Body of pancreas (tissue), 4 donors: ENCODE data around the gene POLE2. TPM values are rescaled to one million over a fixed set of nuclear protein-coding genes. Genes with fewer than 3 reads are reported as not detected.

Source experiments
- ATAC-seq: fragments of 150-250 bp; one replicate; pipeline ENCODE4 v1.9.1; 2016
- DNase-seq, 4 donors: peaks; one replicate each; pipeline ENCODE4 v3.0.0-alpha.2; 2019
- H3K27ac ChIP-seq, 4 donors: fragments of 200-600 bp; sonication (generic); 1 replicate in 3 of 4; 2 replicates in 1 of 4; pipeline versions ENCODE4 v1.5.1 to v1.6.1; 2016 to 2019; ENCODE audit warnings: mild to moderate bottlenecking in 1 of 4, mixed read lengths in 1 of 4, moderate library complexity in 1 of 4
- H3K27me3 ChIP-seq, 2 donors: fragments of 200-600 bp; sonication (generic); one replicate each; pipeline ENCODE4 v1.6.0; 2016; ENCODE audit warnings: mild to moderate bottlenecking in 1 of 2
- H3K36me3 ChIP-seq, 2 donors: fragments of 200-600 bp; sonication (generic); replicated peaks in 1 of 2; 2 replicates each; pipeline ENCODE4 v1.5.1; 2016; ENCODE audit warnings: low read depth in 2 of 2; ENCODE audit not compliant: insufficient read depth in 1 of 2
- H3K4me1 ChIP-seq: fragments of 200-600 bp; sonication (generic); one replicate; pipeline ENCODE4 v1.6.0; 2016
- H3K4me3 ChIP-seq, 2 donors: fragments of 200-600 bp; sonication (generic); 1 replicate in 1 of 2; 2 replicates in 1 of 2; pipeline ENCODE4 v1.5.1; 2016 to 2019
- H3K9me3 ChIP-seq, 3 donors: fragments of 200-600 bp; sonication (generic); 1 replicate in 2 of 3; 2 replicates in 1 of 3; pipeline ENCODE4 v1.5.1; 2016
- POLR2A ChIP-seq, 3 donors: fragments of 450-650 bp; IDR thresholded peaks; one replicate each; pipeline ENCODE4 v1.6.1; 2016; ENCODE audit warnings: antibody characterized with exemption in 3 of 3, mild to moderate bottlenecking in 2 of 3
- WGBS, 2 donors: methylation state at CpG; one replicate each; pipeline ENCODE4 v1.1.5; 2017; 5-methylcytosine and 5-hydroxymethylcytosine counted together
- intact Hi-C: fragments of 100-400 bp; cut with DNase I; formaldehyde crosslinking; loops from one replicate; pipeline ENCODE4 v1.15.1; 2023
- total RNA-seq, 2 donors: library from RNA; depleted of rRNA; stranded (reverse); fragments of >200 nt; gene quantifications; one replicate each; pipeline ENCODE4 v1.1.0, GENCODE V29; 2016
- TF ChIP-seq, protein P1 (sequence below), 7 experiments: fragments of 450-650 bp in 4 of 7; fragments of 200-600 bp in 3 of 7; sonication (generic) in 3 of 7; IDR thresholded peaks; one replicate each; pipeline ENCODE4 v1.5.1; 2016 to 2019; ENCODE audit warnings: antibody characterized with exemption in 7 of 7

The POLE2 gene
- total RNA-seq, 2 donors from 2014 or later: 7.0 TPM; not detected in 1

DNA sequence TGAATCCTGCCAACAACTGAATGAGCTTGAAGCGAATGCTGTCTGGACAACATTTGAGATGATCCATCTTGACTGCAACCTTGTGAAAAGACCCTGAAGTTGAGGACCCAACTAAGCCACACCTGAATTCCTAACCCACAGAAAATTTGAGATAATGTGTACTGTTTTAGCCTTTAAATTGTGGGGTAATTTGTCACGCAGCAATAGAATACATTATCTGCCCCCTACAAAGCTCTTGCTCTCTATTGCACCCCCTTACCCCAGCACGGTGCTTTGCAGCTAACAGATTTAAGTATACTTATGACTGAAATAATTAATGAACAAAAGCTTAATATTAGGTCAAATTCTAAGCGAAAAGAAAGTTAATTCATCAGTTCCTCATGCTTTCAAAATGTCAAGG, 1.6 kb downstream of the POLE2 start:
- intact Hi-C loops: no loop called here
- peaks cover 12% of the 10 kb centered on the region for H3K4me1 ChIP-seq
- WGBS, 2 donors: 87 to 88% methylated on average over 4 of the region's 4 CpGs
- TF ChIP-seq, protein P1, sequence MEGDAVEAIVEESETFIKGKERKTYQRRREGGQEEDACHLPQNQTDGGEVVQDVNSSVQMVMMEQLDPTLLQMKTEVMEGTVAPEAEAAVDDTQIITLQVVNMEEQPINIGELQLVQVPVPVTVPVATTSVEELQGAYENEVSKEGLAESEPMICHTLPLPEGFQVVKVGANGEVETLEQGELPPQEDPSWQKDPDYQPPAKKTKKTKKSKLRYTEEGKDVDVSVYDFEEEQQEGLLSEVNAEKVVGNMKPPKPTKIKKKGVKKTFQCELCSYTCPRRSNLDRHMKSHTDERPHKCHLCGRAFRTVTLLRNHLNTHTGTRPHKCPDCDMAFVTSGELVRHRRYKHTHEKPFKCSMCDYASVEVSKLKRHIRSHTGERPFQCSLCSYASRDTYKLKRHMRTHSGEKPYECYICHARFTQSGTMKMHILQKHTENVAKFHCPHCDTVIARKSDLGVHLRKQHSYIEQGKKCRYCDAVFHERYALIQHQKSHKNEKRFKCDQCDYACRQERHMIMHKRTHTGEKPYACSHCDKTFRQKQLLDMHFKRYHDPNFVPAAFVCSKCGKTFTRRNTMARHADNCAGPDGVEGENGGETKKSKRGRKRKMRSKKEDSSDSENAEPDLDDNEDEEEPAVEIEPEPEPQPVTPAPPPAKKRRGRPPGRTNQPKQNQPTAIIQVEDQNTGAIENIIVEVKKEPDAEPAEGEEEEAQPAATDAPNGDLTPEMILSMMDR (IDR thresholded peaks at IDR 0.05): no peak
- TF ChIP-seq POLR2A (IDR thresholded peaks at IDR 0.05): no peak
- H3K9me3 ChIP-seq: no peaks in the 10 kb centered on the region
- no peaks in the 10 kb centered on the region for H3K36me3 ChIP-seq
- DNase-seq (no peak), ATAC-seq (no peak)
- H3K27me3 ChIP-seq: no peaks in the 10 kb centered on the region
- no peak overlapping the region for H3K27ac ChIP-seq
- no peak overlapping the region for H3K4me3 ChIP-seq

DNA sequence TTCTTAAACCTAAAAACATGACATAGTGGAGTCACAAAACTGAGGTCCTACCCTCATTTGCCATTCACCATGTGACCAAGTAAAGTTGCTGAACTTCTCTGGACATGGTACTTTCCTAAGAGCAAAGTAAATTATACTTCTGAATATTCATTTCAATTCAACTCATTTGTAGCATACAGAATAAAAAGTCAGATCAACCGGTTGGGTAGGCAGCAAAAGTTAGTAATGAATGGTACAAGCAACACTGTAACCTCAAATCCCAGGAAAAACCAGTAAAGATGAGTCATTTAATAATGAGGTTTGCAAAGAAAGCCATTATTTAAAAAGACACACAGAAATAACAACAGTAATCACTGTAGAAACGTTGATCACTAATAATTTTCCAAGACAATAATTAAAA, 8.7 kb downstream of the POLE2 start:
- DNase-seq: no peak
- 59 to 64% methylated on average over 2 of the region's 2 CpGs for WGBS, 2 donors
- intact Hi-C loops: no loop called here
- Histone ChIP-seq H3K4me1 (no peaks in the 10 kb centered on the region), H3K36me3 (no peaks in the 10 kb centered on the region), H3K27ac (no peak overlapping the region), H3K27me3 (no peaks in the 10 kb centered on the region), H3K9me3 (no peaks in the 10 kb centered on the region), H3K4me3 (no peak overlapping the region)
- no peak for TF ChIP-seq POLR2A (IDR thresholded peaks at IDR 0.05)
- TF ChIP-seq, protein P1 (IDR thresholded peaks at IDR 0.05): no peak
- ATAC-seq: no peak

DNA sequence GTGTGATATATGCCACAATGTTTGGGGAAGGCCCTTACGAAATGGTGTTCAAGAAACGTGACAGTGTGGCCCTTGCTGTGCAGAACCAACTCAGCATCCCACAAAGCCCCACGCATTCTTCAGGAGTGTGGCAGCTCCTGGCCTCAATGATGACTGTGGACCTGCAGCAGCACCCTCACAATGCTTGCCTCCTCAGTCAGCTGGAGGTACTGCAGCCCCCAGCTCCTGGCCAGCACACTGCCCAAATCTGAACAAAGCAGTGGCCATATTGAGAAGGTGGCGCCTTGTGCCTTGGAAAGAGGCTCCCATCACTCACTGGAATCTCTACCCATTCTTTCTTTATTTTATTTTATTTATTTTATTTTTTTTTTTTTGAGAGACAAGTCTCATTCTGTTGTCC, 10.4 kb downstream of the POLE2 start:
- H3K4me3 ChIP-seq: no peak overlapping the region
- no peaks in the 10 kb centered on the region for H3K4me1 ChIP-seq
- intact Hi-C loops: no loop called here
- H3K27me3 ChIP-seq: no peaks in the 10 kb centered on the region
- 98 to 100% methylated on average over 2 to 4 of the region's 4 CpGs for WGBS, 2 donors
- H3K36me3 ChIP-seq: no peaks in the 10 kb centered on the region
- no peak for DNase-seq
- no peak for ATAC-seq
- H3K27ac ChIP-seq: no peak overlapping the region
- no peaks in the 10 kb centered on the region for H3K9me3 ChIP-seq
- TF ChIP-seq, protein P1 (IDR thresholded peaks at IDR 0.05): no peak
- no peak for TF ChIP-seq POLR2A (IDR thresholded peaks at IDR 0.05)

DNA sequence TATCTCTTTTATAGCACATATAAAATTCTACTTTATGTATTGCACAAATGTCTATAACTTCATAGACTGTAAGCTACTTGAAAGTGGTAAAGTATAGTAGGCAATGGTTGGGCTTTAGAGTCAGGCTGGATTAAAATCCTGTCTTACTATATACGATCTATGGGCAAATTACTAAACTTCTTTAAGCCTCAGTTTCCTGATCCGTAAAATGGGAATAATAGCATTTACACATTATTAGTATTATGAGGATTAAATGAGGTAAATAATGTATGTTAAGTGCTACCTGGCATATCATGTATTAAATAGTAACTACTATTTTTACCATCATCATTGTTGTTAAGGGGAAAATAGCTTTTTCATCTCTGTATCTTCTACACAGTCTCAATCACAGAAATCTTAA, 14.4 kb downstream of the POLE2 start:
- no peak overlapping the region for H3K27ac ChIP-seq
- ATAC-seq: no peak
- intact Hi-C loops: no loop called here
- no peaks in the 10 kb centered on the region for H3K4me1 ChIP-seq
- TF ChIP-seq, protein P1 (IDR thresholded peaks at IDR 0.05): no peak
- no peak for TF ChIP-seq POLR2A (IDR thresholded peaks at IDR 0.05)
- H3K27me3 ChIP-seq: no peaks in the 10 kb centered on the region
- no peaks in the 10 kb centered on the region for H3K9me3 ChIP-seq
- WGBS, 2 donors: 90 to 91% methylated on average over 2 of the region's 2 CpGs
- no peak overlapping the region for H3K4me3 ChIP-seq
- no peak for DNase-seq
- no peaks in the 10 kb centered on the region for H3K36me3 ChIP-seq

DNA sequence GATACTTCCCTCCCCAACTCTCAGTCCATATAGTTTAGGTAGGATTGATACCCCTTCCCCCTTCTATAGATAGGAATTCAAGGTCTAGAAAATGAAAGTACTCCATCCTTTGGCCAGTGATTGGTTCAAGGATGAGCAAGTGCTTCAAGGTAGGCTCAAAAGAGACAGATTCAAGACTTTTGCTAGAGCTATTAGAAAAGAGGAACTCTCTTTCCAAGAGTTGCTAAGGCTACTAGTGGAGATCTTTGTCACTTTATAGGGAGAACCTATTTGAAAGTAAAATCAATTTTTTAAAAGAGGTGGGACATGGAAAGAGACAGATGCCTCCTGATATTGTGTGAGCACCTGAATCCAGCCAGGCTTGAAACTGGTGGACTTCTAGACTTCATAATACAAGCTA, 17.5 kb downstream of the POLE2 start:
- Histone ChIP-seq H3K27me3 (no peaks in the 10 kb centered on the region), H3K36me3 (no peaks in the 10 kb centered on the region), H3K4me1 (no peaks in the 10 kb centered on the region), H3K4me3 (no peak overlapping the region), H3K27ac (no peak overlapping the region), H3K9me3 (no peaks in the 10 kb centered on the region)
- intact Hi-C loops: no loop called here
- ATAC-seq (no peak), DNase-seq (no peak)
- no peak for TF ChIP-seq POLR2A (IDR thresholded peaks at IDR 0.05)
- TF ChIP-seq, protein P1 (IDR thresholded peaks at IDR 0.05): no peak
